Ascending aorta (tissue), 2 donors: ENCODE measurements around the gene MCRS1. TPM values are rescaled to one million over a fixed set of nuclear protein-coding genes. Genes with fewer than 3 reads are reported as not detected.

Experiments used
- DNase-seq, 2 donors: peaks; one replicate each; pipeline ENCODE4 v3.0.0-alpha.2; 2019; ENCODE audit warnings: low spot score in 2 of 2
- H3K27ac ChIP-seq, 2 donors: fragments of 200-600 bp; sonication (generic); one replicate each; pipeline ENCODE4 v1.5.1; 2016 to 2017; ENCODE audit warnings: mild to moderate bottlenecking in 1 of 2
- H3K27me3 ChIP-seq: fragments of 200-600 bp; sonication (generic); one replicate; pipeline ENCODE4 v1.5.1; 2017
- H3K36me3 ChIP-seq, 2 donors: fragments of 200-600 bp; sonication (generic); one replicate each; pipeline ENCODE4 v1.5.1; 2016
- H3K4me1 ChIP-seq, 2 donors: fragments of 200-600 bp; sonication (generic); one replicate each; pipeline ENCODE4 v1.5.1; 2016 to 2017; ENCODE audit warnings: mild to moderate bottlenecking in 1 of 2
- H3K4me3 ChIP-seq, 2 donors: fragments of 200-600 bp; sonication (generic); one replicate each; pipeline ENCODE4 v1.5.1; 2016 to 2017; ENCODE audit warnings: mild to moderate bottlenecking in 1 of 2
- H3K9me3 ChIP-seq, 2 donors: fragments of 200-600 bp; sonication (generic); one replicate each; pipeline ENCODE4 v1.5.1; 2016
- intact Hi-C: fragments of 100-400 bp; cut with DNase I; formaldehyde crosslinking; loops from one replicate; pipeline ENCODE4 v1.15.1; 2023
- total RNA-seq: library from RNA; depleted of rRNA; stranded (reverse); fragments of >200 nt; gene quantifications from one replicate; pipeline ENCODE4 v1.1.0, GENCODE V29; 2016
- TF ChIP-seq, protein P1 (sequence below), 3 experiments: fragments of 200-600 bp in 2 of 3; fragments of 450-650 bp in 1 of 3; sonication (generic) in 2 of 3; IDR thresholded peaks; one replicate each; pipeline ENCODE4 v1.5.1; 2016 to 2019; ENCODE audit warnings: antibody characterized with exemption in 3 of 3, mild to moderate bottlenecking in 1 of 3, moderate library complexity in 1 of 3

Gene MCRS1
- total RNA-seq, 1 donor from 2014 or later: 66.8 TPM

DNA sequence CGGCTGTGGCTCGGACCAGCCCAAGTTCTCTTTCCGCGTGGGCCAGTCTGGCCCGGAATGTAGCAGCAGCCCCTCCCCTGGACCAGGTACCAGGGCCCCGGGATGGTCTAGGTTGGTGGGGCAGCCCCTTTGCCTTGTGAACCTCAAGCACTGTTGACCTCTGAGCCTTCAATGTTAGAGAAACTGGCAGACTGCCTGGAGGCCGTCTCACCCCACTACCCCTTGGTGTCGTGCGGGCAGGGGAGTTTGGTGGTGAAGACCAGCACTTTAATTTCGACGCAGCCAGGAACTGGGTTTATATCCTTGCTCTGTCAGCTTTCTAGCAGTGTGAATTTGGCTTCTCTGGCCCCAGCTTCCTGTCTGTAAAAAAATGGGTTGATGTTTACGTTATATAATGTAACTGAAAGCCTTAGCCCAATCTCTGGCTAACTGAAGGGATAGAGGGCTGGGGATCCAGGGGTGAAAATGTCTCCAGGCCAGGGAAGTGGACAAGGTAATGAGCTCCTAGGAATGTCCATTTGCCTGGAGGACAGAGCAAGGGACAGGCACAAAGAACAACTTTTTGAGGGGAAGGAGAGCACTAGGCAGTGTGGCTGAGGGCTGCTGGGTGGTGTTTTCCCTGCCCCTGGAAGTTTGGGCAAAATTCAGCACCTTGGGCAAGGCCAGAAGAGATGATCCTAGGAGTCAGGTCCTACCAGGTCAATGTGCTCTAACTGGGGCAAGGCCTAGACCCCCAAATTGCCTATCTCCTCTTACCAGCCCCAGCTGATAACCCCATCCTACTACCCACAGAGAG lies 11.4 kb downstream of the MCRS1 start:
- Histone ChIP-seq H3K4me1 (no peaks in the 10 kb centered on the region), H3K4me3 (no peak overlapping the region), H3K27me3 (no peaks in the 10 kb centered on the region), H3K36me3 (peaks cover 24 to 51% of the 10 kb centered on the region in 2 donors), H3K9me3 (no peaks in the 10 kb centered on the region), H3K27ac (no peak overlapping the region)
- DNase-seq: no peak
- TF ChIP-seq, protein P1, sequence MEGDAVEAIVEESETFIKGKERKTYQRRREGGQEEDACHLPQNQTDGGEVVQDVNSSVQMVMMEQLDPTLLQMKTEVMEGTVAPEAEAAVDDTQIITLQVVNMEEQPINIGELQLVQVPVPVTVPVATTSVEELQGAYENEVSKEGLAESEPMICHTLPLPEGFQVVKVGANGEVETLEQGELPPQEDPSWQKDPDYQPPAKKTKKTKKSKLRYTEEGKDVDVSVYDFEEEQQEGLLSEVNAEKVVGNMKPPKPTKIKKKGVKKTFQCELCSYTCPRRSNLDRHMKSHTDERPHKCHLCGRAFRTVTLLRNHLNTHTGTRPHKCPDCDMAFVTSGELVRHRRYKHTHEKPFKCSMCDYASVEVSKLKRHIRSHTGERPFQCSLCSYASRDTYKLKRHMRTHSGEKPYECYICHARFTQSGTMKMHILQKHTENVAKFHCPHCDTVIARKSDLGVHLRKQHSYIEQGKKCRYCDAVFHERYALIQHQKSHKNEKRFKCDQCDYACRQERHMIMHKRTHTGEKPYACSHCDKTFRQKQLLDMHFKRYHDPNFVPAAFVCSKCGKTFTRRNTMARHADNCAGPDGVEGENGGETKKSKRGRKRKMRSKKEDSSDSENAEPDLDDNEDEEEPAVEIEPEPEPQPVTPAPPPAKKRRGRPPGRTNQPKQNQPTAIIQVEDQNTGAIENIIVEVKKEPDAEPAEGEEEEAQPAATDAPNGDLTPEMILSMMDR (IDR thresholded peaks at IDR 0.05): no peak
- intact Hi-C loops: no loop called here

DNA sequence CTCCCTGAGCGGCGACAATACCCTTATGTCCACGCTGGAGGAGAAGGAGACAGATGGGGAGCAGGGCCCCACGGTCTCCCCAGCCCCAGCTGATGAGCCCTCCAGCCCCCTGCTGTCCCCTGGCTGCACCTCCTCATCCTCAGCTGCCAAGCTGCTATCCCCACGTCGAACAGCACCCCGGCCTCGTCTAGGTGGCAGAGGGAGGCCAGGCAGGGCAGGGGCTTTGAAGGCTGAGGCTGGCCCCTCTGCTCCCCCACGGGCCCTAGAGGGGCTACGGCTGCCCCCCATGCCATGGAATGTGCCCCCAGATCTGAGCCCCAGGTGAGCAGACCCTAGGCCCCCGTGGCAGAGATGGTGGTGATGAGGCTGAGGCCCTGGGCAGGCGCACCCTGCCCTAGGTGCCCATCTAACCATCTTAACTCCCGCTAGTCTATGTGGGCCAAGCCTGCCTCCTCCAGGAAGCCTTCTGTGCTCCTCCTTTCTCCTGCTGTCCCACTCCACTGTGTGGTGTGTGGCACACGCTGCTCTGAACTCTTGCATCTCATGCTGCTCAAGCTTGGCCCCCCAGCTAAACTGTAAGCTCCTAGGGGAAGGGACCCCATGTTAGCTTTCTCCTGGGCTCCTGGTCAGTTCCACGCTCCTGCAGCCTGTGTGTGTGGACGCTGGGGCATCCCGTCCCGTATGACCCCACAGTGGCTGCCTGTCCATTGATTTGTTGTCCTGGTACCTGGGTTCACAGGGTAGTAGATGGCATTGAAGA lies 12.1 kb downstream of the MCRS1 start:
- intact Hi-C loops: no loop called here
- no peak overlapping the region for H3K27ac ChIP-seq
- no peaks in the 10 kb centered on the region for H3K4me1 ChIP-seq
- DNase-seq: no peak
- peaks cover 23 to 43% of the 10 kb centered on the region in 2 donors for H3K36me3 ChIP-seq
- H3K27me3 ChIP-seq: no peaks in the 10 kb centered on the region
- TF ChIP-seq, protein P1 (IDR thresholded peaks at IDR 0.05): no peak
- H3K4me3 ChIP-seq: no peak overlapping the region
- H3K9me3 ChIP-seq: no peaks in the 10 kb centered on the region

DNA sequence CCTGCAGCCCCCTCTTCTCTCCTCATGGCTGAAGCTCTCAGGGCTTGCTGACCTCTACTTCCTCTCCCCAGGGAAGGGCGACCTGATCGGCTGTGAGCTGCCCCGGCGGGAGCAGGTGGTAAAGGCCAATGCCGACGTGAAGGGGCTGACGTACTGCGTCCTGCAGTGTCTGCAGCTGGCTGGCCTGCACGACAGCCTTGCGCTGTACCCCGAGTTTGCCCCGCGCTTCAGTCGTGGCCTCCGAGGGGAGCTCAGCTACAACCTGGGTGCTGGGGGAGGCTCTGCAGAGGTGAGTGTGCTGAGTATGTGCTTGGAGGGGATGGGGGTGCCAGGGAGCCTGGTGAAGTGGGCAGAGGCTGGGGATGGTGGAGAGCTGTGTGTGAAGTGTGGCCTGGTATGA lies 13.7 kb downstream of the MCRS1 start:
- H3K36me3 ChIP-seq: peaks cover 14 to 28% of the 10 kb centered on the region in 2 donors
- H3K27me3 ChIP-seq: no peaks in the 10 kb centered on the region
- TF ChIP-seq, protein P1 (IDR thresholded peaks at IDR 0.05): no peak
- DNase-seq: no peak
- no peak overlapping the region for H3K4me3 ChIP-seq
- H3K4me1 ChIP-seq: peaks cover 0 to 2% of the 10 kb centered on the region in 2 donors
- H3K27ac ChIP-seq: no peak overlapping the region
- intact Hi-C loops: no loop called here
- H3K9me3 ChIP-seq: no peaks in the 10 kb centered on the region

DNA sequence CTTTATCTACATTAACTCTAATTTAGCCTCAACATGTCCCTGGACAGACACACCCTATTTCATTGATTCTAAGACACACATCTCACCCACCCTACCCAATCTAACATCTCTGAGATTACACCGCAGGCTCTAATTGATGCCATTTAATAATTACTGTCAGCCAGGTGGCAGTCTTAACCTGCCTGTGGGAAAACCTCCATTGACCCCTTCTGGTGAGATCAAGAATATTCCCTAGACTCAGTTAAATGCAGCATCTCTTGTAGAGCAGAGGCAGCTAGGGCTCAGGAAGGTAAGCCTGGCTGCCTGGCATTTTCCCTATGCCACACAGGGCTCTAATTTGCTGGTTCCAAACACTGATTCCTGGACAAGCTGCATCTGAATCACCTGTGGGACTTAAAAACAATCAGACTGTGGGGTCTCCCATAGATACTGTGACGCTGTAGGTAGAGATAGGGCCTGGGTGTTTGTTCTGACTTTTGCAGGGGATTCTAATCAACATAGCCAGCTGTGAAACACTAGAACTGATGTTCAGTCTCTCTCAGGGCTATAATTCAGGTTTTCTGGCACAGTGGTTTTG lies 14.3 kb downstream of the MCRS1 start:
- H3K9me3 ChIP-seq: no peaks in the 10 kb centered on the region
- no peaks in the 10 kb centered on the region for H3K27me3 ChIP-seq
- intact Hi-C loops: no loop called here
- no peak overlapping the region for H3K4me3 ChIP-seq
- H3K4me1 ChIP-seq: peaks cover 2 to 3% of the 10 kb centered on the region in 2 donors
- no peak for DNase-seq
- no peak overlapping the region for H3K27ac ChIP-seq
- peaks cover 8 to 21% of the 10 kb centered on the region in 2 donors for H3K36me3 ChIP-seq
- TF ChIP-seq, protein P1 (IDR thresholded peaks at IDR 0.05): no peak

DNA sequence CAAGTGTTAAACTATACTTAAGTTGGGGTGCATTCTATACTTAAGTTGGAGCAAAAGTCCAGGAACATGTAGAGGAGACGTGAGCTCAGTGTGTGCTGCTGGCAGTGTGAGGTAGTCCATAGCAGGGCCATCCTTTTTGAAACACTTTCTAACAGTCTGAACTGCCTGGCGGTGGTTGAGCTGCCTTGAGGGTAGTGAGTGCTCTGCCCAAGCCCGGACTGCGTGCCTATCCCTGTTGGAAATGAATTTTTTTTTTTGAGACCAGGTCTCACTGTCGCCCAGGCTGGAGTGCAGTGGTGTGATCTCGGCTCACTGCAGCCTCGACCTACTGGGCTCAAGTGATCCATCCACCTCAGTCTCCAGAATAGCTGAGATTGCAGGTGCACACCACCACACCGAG lies 15.0 kb downstream of the MCRS1 start:
- no peak for DNase-seq
- H3K4me3 ChIP-seq: no peak overlapping the region
- no peaks in the 10 kb centered on the region for H3K9me3 ChIP-seq
- no peaks in the 10 kb centered on the region for H3K27me3 ChIP-seq
- peaks cover 2 to 5% of the 10 kb centered on the region in 2 donors for H3K4me1 ChIP-seq
- TF ChIP-seq, protein P1 (IDR thresholded peaks at IDR 0.05): no peak
- H3K27ac ChIP-seq: no peak overlapping the region
- intact Hi-C loops: no loop called here
- H3K36me3 ChIP-seq: peaks cover 2 to 14% of the 10 kb centered on the region in 2 donors
